Right renal pelvis (tissue), 4 donors: ENCODE measurements around the gene PRKX. TPM values are rescaled to one million over a fixed set of nuclear protein-coding genes. Genes with fewer than 3 reads are reported as not detected.
"Not testable (repeated sequence)": the region's sequence is repeated elsewhere in the genome, so short reads cannot be mapped to it uniquely, and the experiment has no call there.

ENCODE experiments used
- DNase-seq, 4 donors: peaks; one replicate each; pipeline ENCODE4 v3.0.0-alpha.2; 2013; ENCODE audit warnings: low read depth in 4 of 4, low spot score in 3 of 4, missing footprints in 1 of 4
- polyA plus RNA-seq, 4 donors: library from polyadenylated mRNA; unstranded; fragments of 120-200 nt; gene quantifications; one replicate each; pipeline ENCODE4 v1.2.1, GENCODE V29; 2013; ENCODE audit not compliant: insufficient read length in 4 of 4

The PRKX gene
- polyA plus RNA-seq = 10 to 100 TPM; 11.9 to 16.3 (median 13.8) TPM

DNA sequence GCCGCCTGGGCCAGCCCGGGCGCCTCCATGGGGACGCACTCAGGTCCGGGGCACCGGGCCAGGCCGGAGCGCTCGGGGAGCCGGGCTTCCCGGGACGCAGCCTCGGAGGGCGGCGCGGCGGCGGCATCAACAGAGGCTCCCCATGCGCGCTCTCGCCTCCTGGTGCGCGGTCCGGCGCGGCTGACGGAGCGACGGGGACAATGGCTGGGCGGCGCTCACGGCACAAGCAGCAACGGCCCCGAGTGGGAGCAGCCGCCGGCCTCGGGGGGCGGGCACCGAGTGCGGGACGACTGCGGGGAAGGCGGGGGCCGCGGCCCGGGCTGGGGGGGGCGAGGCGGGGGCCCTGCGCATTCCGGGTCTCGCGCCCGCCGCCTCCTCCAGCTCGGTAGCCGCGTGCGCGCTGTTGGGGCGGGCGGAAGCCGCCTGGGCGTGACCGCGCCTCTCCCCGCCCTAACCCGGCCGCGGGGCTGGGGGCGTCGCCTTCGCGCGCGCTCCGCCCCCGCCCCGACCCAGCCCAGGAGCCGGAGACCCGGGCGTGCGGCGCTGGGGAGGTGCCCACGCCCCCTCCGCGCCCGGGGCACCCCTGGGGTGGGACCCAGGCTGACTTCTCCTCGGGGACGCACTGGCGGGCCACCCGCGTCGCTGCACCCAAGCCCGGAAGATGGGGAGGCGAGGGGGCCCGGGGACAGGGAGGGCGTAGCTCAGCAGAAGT lies at the start of gene PRKX:
PRKX (minus strand) TSS at position 425 of the 712 bp plus-strand sequence; CDS start at position 29, 396 bp downstream.
- no peak for DNase-seq

DNA sequence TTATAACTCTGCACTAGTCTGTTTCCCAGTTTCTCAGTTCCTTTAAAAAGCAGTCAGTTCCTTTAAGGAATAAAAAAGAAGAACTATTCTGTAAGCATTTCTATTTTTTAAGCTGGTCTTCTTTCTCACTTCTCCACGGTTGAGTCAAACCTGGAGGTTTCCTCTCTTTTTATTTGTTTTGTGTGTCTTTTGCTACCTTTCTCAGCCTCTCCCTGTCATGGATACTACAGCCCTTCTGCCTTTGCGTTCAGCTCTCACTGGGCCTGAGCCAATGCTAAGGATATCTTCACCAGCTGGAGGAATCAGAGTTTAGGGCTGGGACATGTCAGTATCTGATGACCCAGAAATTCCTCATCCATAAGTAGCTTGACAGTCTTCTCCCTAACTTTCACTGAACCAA lies 49.7 kb upstream of the PRKX start:
- no peak for DNase-seq

DNA sequence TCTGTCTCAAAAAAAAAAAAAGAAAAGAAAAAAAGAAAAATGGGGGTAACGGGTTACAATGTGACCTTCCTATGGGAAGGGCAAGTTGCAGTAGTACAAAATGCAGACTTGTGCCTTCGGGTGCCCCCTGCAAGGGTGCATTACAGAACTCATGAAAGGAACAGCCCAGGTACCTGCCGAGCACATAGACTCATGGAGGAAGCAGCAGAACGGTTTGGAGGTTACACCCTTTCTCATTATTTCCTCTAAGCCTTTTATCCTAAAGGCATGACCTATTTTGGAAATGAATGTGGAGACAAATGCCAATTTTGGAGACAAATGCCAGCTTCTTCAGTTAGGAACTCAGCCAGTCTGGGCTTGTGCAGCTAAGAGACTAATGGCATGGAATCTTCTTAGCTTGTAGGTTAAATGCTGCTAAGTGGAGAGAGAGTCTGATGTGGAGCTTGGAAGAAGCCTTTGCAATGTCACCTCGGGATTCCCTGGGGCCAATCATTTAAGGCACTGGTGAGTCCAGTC lies 44.1 kb upstream of the PRKX start:
- DNase-seq = no peak

DNA sequence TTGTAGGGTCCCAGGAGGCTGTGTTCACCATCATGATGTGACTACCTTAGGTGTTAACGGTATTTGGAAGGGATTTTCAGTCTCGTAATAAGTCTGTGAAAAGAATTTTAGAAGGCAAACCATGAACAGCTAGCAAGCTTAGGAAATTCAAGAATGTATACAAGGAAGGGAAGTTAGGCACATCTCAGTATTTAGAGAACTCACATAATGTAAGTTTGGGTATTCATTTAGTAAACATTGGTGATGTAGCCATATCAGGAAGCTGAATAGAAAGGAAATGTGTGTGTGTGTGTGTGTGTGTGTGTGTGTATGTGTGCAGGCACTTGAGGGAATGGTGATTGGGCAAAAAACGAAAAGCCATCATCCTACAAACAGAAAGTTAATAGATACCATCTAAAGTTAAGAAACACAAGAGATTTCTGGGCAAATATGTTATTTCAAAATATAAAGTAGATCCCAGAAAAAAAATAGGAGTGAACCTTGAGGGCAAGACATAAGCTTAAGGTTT lies 34.7 kb upstream of the PRKX start:
- no peak for DNase-seq

DNA sequence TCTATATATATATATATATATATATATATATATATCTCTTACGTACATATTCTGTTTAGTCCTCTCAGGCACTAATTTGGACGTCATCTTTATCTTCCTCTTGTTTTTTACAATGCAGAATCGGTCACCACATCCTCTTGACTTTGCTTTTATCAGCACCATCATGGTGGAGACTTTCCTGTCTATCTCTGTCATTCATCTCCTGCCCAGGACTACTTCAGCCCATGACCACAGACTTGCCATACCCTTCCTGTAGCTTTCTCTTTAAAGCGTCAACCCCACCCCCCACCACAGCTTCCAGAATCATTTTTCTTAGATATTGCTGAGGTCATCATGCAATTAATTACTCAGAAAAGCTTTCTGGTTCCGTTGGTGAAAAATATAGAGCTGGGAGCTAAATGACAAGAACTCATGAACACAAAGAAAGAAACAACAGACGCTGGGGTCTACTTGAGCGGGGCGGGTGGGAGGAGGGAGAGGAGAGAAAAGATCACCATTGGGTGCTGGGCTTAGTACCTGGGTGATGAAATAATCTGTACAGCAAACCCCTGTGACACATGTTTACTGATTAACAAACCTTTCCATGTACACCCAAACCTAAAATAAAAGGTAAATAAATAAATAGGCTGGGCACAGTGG lies 30.5 kb upstream of the PRKX start:
- no peak for DNase-seq

DNA sequence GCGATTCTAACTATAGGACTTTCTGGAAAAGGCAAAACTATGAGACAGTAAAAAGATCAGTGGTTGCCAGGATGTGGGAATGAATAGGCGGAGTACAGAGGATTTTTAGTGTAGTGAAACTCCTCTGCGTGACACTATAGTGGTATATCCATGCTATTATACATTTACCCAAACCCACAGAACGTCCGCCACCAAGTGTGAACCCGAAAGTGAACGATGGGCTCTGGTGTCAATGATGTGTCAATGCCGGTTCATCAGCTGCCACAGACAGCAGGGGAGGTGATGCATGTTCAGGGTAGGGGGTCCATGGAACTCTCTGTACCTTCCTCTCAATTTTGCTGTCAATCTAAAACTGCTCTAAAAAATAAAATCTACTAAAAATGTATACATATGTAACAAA lies 27.5 kb upstream of the PRKX start:
- not testable (repeated sequence) for DNase-seq

GRCh38 chrX:3738509-3738908 lies 25.1 kb upstream of the PRKX start:
- no peak for DNase-seq

GRCh38 chrX:3736536-3736935 lies 23.1 kb upstream of the PRKX start:
- not testable (repeated sequence) for DNase-seq

GRCh38 chrX:3735891-3736290 lies 22.4 kb upstream of the PRKX start:
- DNase-seq = not testable (repeated sequence)

GRCh38 chrX:3734456-3734855 lies 21.0 kb upstream of the PRKX start:
- DNase-seq = not testable (repeated sequence)

GRCh38 chrX:3733043-3733430 lies 19.6 kb upstream of the PRKX start:
- DNase-seq = no peak

GRCh38 chrX:3732326-3733042 lies 19.0 kb upstream of the PRKX start:
- DNase-seq = not testable (repeated sequence)

GRCh38 chrX:3728454-3728853 lies 15.0 kb upstream of the PRKX start:
- DNase-seq = no peak

DNA sequence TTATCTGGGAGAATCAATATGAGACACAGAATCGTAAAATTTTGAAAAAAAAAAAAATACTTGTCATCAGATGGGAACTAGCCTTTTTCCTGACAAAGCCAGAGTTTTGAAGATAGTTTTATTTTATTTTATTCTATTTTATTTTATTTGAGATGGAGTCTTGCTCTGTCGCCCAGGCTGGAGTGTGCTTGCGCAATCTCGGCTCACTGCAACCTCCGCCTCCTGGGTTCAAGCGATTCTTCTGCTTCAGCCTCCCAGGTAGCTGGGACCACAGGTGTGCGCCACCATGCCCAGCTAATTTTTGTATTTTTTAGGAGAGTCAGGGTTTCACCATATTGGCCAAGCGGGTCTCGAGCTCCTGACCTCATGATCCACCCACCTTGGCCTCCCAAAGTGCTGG lies 10.0 kb upstream of the PRKX start:
- DNase-seq = not testable (repeated sequence)

DNA sequence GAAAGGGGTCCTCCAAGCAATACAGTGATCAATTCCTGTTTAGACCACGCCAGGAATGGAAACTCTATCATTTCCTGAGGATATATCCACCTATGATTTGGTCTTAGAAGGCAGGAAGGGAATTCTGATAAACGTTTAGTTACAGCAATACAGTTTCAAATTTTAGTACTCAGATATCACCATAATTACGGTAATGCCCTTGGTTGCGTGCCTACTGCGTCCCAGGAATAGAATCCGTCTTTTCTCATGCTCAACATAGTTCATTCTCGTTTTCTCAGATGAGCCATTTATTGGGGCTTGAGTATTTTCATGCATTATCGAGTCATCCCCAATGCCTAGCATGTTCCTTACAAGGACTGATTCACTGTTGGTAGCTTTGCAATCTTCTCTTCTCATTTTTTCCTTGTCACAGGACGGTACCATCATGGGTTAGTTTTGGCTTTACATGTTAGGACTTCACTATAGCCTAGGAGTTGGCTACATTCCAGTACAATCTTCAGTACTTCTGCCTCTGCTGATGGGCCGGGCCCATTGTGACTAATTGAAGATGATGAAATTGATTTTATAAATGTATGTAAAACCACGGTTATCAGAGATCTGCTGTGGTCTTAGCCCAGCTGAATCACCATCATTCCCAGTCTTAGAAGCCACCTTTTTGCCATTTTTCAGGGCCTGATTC lies 4.4 kb upstream of the PRKX start:
- no peak for DNase-seq

GRCh38 chrX:3715921-3716320 lies 2.5 kb upstream of the PRKX start:
- DNase-seq = no peak

DNA sequence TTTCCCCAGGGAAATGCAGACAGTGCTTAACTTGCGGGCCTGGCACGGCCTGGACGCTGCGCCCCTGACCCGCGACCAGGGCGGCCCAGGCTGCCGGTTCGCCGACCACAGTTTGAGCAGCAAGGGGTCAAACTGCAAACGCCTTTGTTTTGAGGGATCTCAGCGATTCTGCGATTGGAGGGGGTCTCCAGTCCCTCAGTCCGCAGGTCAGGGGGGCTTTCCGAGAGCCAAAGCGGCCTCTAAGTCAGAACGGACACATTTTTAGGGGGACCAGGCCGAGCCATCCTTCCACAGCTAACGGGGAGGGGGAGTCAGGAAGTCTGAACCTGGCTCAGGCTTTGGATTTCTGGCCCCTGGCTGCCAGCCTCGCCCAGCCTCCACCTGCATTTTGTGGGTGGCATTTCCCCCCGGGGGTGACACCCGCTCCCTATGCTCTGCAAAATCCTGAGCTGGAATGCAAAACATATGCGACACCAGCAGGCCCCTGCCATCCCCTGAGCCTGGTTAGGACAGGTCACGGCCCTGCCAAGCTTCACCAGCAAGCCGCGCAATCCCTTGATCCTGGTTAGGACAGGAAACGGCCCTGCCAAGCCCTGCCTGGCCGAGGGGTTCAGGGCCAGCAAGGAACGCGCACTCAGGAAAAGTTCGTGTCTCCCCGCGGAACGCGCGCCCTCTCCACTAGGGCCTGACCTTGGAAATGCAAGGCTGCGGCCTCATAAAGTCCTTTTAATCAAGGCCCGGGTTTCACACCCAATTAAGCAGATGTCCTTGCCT lies 1.4 kb upstream of the PRKX start:
- DNase-seq = not testable (repeated sequence)

- DNase-seq = no peak
These were observed 537 bp upstream of the PRKX start for GRCh38 chrX:3713937-3714434.

- no peak for DNase-seq
These were observed 602 bp downstream of the PRKX start for GRCh38 chrX:3712870-3713224.
